A549 (cell line): ENCODE measurements around the gene RAB11FIP4.

Experiments
- BHLHE40 ChIP-seq: IDR thresholded peaks from 2 replicates; pipeline ENCODE4 v1.6.1; 2012; ENCODE audit warnings: low read depth, low read length, inconsistent platforms
- CBX2 ChIP-seq: fragments of 200-600 bp; sonication (generic); IDR thresholded peaks from 2 replicates; pipeline ENCODE4 v1.6.1; 2016; ENCODE audit warnings: low read depth, mild to moderate bottlenecking, borderline replicate concordance
- CEBPB ChIP-seq, 2 experiments: fragments of >200 bp in 1 of 2; sonication (Bioruptor Twin) in 1 of 2; formaldehyde crosslinking in 1 of 2; IDR thresholded peaks; 2 replicates each; pipeline ENCODE4 v1.6.1; 2012 to 2016
- CHD2 ChIP-seq: fragments of 150-350 bp; IDR thresholded peaks from 2 replicates; pipeline ENCODE4 v1.6.1; 2014; ENCODE audit warnings: low read length; ENCODE audit not compliant: partially characterized antibody
- KDM1A ChIP-seq: fragments of 200-600 bp; sonication (generic); IDR thresholded peaks from 2 replicates; pipeline ENCODE4 v1.6.1; 2016; ENCODE audit warnings: low read depth, mild to moderate bottlenecking
- NR3C1 ChIP-seq: fragments of >200 bp; sonication (Bioruptor Twin); formaldehyde crosslinking; IDR thresholded peaks from 3 replicates; pipeline ENCODE4 v1.6.1; 2017
- PHF8 ChIP-seq: fragments of 200-600 bp; sonication (generic); IDR thresholded peaks from 2 replicates; pipeline ENCODE4 v1.6.1; 2016; ENCODE audit warnings: low read depth, mild to moderate bottlenecking, antibody characterized with exemption, moderate library complexity, borderline replicate concordance
- POLR2A ChIP-seq: IDR thresholded peaks from 2 replicates; pipeline ENCODE4 v1.6.1; 2012; ENCODE audit warnings: mild to moderate bottlenecking, low read length
- RAD21 ChIP-seq, 2 experiments: fragments of >200 bp in 1 of 2; sonication (Bioruptor Twin) in 1 of 2; formaldehyde crosslinking in 1 of 2; IDR thresholded peaks in 1 of 2; conservative IDR thresholded peaks in 1 of 2; 2 replicates in 1 of 2; 3 replicates in 1 of 2; pipeline ENCODE4 v1.6.1; 2012 to 2018; ENCODE audit warnings: inconsistent platforms in 1 of 2
- RARB ChIP-seq: fragments of 250-450 bp; sonication (Bioruptor Pico); IDR thresholded peaks from 2 replicates; pipeline ENCODE4 v1.8.0; 2021; ENCODE audit warnings: mild to moderate bottlenecking, moderate library complexity
- RCOR1 ChIP-seq: fragments of 150-350 bp; IDR thresholded peaks from 2 replicates; pipeline ENCODE4 v1.6.1; 2014; ENCODE audit warnings: antibody characterized with exemption, low read length, low read depth
- TF ChIP-seq, protein P1 (sequence below): fragments of >200 bp; sonication (Bioruptor Twin); formaldehyde crosslinking; IDR thresholded peaks from 3 replicates; pipeline ENCODE4 v1.5.1; 2016
- TF ChIP-seq, protein P2 (sequence below): IDR thresholded peaks from 2 replicates; pipeline ENCODE4 v1.6.1; 2012

DNA sequence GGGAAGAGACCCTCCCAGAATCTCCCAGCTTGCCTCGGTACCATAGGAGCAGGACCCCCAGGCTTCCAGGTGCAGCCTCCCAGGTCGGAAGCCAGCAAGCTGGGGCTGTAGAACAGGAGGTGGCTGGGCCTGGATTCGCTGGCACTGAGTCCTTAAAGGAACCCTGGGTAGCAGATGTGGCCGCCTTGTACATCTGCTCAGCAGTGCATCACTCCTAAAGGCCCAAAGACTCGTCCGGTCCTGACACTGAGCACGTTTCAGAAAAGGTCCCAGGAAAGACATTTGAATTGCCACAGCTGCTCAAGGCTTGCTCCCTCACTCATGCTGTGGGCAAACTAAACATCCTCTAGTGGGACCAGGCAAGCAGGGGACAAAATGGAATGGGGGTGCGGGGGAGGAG, 172.8 kb downstream of the RAB11FIP4 start:
- TF ChIP-seq KDM1A (no peak), POLR2A (no peak), CHD2 (no peak), RAD21 (conservative IDR thresholded peaks at IDR 0.05 in 1 of 2, IDR thresholded peaks at IDR 0.05 in 1 of 2) (no peak), RCOR1 (no peak), CEBPB (IDR thresholded peaks at IDR 0.05) (no peak), BHLHE40 (no peak), PHF8 (no peak), NR3C1 (no peak), RARB (no peak), CBX2 (no peak)
- TF ChIP-seq, protein P1, sequence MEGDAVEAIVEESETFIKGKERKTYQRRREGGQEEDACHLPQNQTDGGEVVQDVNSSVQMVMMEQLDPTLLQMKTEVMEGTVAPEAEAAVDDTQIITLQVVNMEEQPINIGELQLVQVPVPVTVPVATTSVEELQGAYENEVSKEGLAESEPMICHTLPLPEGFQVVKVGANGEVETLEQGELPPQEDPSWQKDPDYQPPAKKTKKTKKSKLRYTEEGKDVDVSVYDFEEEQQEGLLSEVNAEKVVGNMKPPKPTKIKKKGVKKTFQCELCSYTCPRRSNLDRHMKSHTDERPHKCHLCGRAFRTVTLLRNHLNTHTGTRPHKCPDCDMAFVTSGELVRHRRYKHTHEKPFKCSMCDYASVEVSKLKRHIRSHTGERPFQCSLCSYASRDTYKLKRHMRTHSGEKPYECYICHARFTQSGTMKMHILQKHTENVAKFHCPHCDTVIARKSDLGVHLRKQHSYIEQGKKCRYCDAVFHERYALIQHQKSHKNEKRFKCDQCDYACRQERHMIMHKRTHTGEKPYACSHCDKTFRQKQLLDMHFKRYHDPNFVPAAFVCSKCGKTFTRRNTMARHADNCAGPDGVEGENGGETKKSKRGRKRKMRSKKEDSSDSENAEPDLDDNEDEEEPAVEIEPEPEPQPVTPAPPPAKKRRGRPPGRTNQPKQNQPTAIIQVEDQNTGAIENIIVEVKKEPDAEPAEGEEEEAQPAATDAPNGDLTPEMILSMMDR = no peak
- TF ChIP-seq, protein P2, sequence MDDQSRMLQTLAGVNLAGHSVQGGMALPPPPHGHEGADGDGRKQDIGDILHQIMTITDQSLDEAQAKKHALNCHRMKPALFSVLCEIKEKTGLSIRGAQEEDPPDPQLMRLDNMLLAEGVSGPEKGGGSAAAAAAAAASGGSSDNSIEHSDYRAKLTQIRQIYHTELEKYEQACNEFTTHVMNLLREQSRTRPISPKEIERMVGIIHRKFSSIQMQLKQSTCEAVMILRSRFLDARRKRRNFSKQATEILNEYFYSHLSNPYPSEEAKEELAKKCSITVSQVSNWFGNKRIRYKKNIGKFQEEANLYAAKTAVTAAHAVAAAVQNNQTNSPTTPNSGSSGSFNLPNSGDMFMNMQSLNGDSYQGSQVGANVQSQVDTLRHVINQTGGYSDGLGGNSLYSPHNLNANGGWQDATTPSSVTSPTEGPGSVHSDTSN = no peak
